Trophoblast cell (in vitro differentiated cells and primary cell): ENCODE data around the gene ATP6V1A.

ENCODE experiments used
- DNase-seq, 2 donors: peaks; one replicate each; pipeline ENCODE4 v3.0.0-alpha.2; 2016
- H2AFZ ChIP-seq: 2 replicates; pipeline ENCODE4 v1.6.1; 2013; ENCODE audit warnings: low read length, moderate library complexity, mild to moderate bottlenecking; ENCODE audit not compliant: insufficient read depth, poor library complexity
- H2AK5ac ChIP-seq: 2 replicates; pipeline ENCODE4 v1.6.1; 2013; ENCODE audit warnings: mild to moderate bottlenecking, low read length
- H2BK120ac ChIP-seq: 2 replicates; pipeline ENCODE4 v1.6.1; 2013; ENCODE audit warnings: low read length, mild to moderate bottlenecking, moderate library complexity; ENCODE audit not compliant: insufficient read depth, poor library complexity
- H2BK12ac ChIP-seq: 2 replicates; pipeline ENCODE4 v1.6.1; 2013; ENCODE audit warnings: mild to moderate bottlenecking, low read length, moderate library complexity
- H2BK5ac ChIP-seq: 2 replicates; pipeline ENCODE4 v1.6.1; 2013; ENCODE audit warnings: low read length, low read depth, moderate library complexity, mild to moderate bottlenecking; ENCODE audit not compliant: poor library complexity
- H3K14ac ChIP-seq: 2 replicates; pipeline ENCODE4 v1.6.1; 2013; ENCODE audit warnings: mild to moderate bottlenecking, low read length
- H3K18ac ChIP-seq: 2 replicates; pipeline ENCODE4 v1.6.1; 2013; ENCODE audit warnings: mild to moderate bottlenecking, low read length
- H3K23ac ChIP-seq: 2 replicates; pipeline ENCODE4 v1.6.1; 2013; ENCODE audit warnings: low read length
- H3K27ac ChIP-seq: 2 replicates; pipeline ENCODE4 v1.5.1; 2013; ENCODE audit warnings: low read depth, mild to moderate bottlenecking, inconsistent platforms, low read length, moderate library complexity
- H3K27me3 ChIP-seq: 2 replicates; pipeline ENCODE4 v1.6.1; 2013; ENCODE audit warnings: inconsistent platforms, mild to moderate bottlenecking, low read length, moderate library complexity; ENCODE audit not compliant: insufficient read depth
- H3K36me3 ChIP-seq, 2 experiments: 1 replicate in 1 of 2; 2 replicates in 1 of 2; pipeline ENCODE4 v1.6.1; 2013; ENCODE audit warnings: low read length in 2 of 2, mild to moderate bottlenecking in 2 of 2, moderate library complexity in 1 of 2; ENCODE audit not compliant: insufficient read depth in 2 of 2, control insufficient read depth in 1 of 2
- H3K4ac ChIP-seq: 2 replicates; pipeline ENCODE4 v1.6.1; 2013; ENCODE audit warnings: low read depth, mild to moderate bottlenecking, low read length, moderate library complexity
- H3K4me1 ChIP-seq, 2 experiments: 1 replicate in 1 of 2; 2 replicates in 1 of 2; pipeline ENCODE4 v1.6.1; 2013; ENCODE audit warnings: low read length in 2 of 2, mild to moderate bottlenecking in 2 of 2, moderate library complexity in 1 of 2; ENCODE audit not compliant: insufficient read depth in 2 of 2, control insufficient read depth in 1 of 2
- H3K4me2 ChIP-seq: 2 replicates; pipeline ENCODE4 v1.6.1; 2013; ENCODE audit warnings: inconsistent platforms, mild to moderate bottlenecking, low read length, moderate library complexity
- H3K4me3 ChIP-seq: 2 replicates; pipeline ENCODE4 v1.5.1; 2013; ENCODE audit warnings: mild to moderate bottlenecking, low read depth, low read length, inconsistent platforms
- H3K79me1 ChIP-seq: one replicate; pipeline ENCODE4 v1.6.1; 2013; ENCODE audit warnings: low read length
- H3K79me2 ChIP-seq: 2 replicates; pipeline ENCODE4 v1.6.1; 2013; ENCODE audit warnings: low read length, mild to moderate bottlenecking; ENCODE audit not compliant: control insufficient read depth, insufficient read depth, poor library complexity
- H3K9ac ChIP-seq: 2 replicates; pipeline ENCODE4 v1.6.1; 2013; ENCODE audit warnings: mild to moderate bottlenecking, low read length
- H3K9me3 ChIP-seq: 2 replicates; pipeline ENCODE4 v1.6.1; 2013; ENCODE audit warnings: low read depth, mild to moderate bottlenecking, control low read depth, inconsistent platforms, low read length; ENCODE audit not compliant: insufficient read depth
- H4K12ac ChIP-seq: 2 replicates; pipeline ENCODE4 v1.6.1; 2013; ENCODE audit warnings: low read depth, mild to moderate bottlenecking, low read length, moderate library complexity
- H4K8ac ChIP-seq: 2 replicates; pipeline ENCODE4 v1.6.1; 2013; ENCODE audit warnings: low read depth, mild to moderate bottlenecking, low read length, moderate library complexity
- H4K91ac ChIP-seq: one replicate; pipeline ENCODE4 v1.6.1; 2013; ENCODE audit warnings: low read depth, mild to moderate bottlenecking, low read length, moderate library complexity
- WGBS: extraction: QIAGEN DNeasy Blood & Tissue Kit; methylation state at CpG from one replicate; pipeline ENCODE4 v1.1.7; 2013; ENCODE audit warnings: missing lambda C conversion rate; ENCODE audit not compliant: insufficient read length, insufficient coverage; ENCODE audit errors: extremely low coverage; 5-methylcytosine and 5-hydroxymethylcytosine counted together

Gene ATP6V1A

GRCh38 chr3:113812854-113813253 is 66.0 kb downstream of the ATP6V1A start:
- no CpG with 5 or more reads among the region's 3 CpGs for WGBS

GRCh38 chr3:113819866-113820265 is 73.0 kb downstream of the ATP6V1A start:
- no peak overlapping the region for H4K91ac ChIP-seq
- H3K4me1 ChIP-seq: no peaks in the 10 kb centered on the region
- no peaks in the 10 kb centered on the region for H3K9me3 ChIP-seq
- H3K23ac ChIP-seq: no peak overlapping the region
- H3K36me3 ChIP-seq: no peaks in the 10 kb centered on the region
- no peak overlapping the region for H3K14ac ChIP-seq
- H3K4me2 ChIP-seq: no peak overlapping the region
- H3K79me1 ChIP-seq: no peaks in the 10 kb centered on the region
- H2BK12ac ChIP-seq: no peak overlapping the region
- no peaks in the 10 kb centered on the region for H3K79me2 ChIP-seq
- WGBS: no CpG with 5 or more reads among the region's 3 CpGs
- H2AK5ac ChIP-seq: no peak overlapping the region
- DNase-seq: no peak
- no peak overlapping the region for H3K4me3 ChIP-seq
- H2BK120ac ChIP-seq: no peak overlapping the region
- no peak overlapping the region for H2BK5ac ChIP-seq
- no peak overlapping the region for H3K18ac ChIP-seq
- no peak overlapping the region for H2AFZ ChIP-seq
- no peak overlapping the region for H4K12ac ChIP-seq
- H4K8ac ChIP-seq: no peak overlapping the region
- H3K9ac ChIP-seq: no peak overlapping the region
- H3K4ac ChIP-seq: no peak overlapping the region
- H3K27ac ChIP-seq: no peak overlapping the region
- H3K27me3 ChIP-seq: no peaks in the 10 kb centered on the region

More at GRCh38 chr3:113812854-113813253, 66.0 kb downstream of the ATP6V1A start:
- Histone ChIP-seq H3K4me3 (no peak overlapping the region), H2BK5ac (no peak overlapping the region), H4K91ac (no peak overlapping the region), H3K27me3 (no peaks in the 10 kb centered on the region), H3K9me3 (no peaks in the 10 kb centered on the region), H2BK12ac (no peak overlapping the region), H4K8ac (no peak overlapping the region), H3K4ac (no peak overlapping the region), H3K18ac (no peak overlapping the region), H3K36me3 (peaks cover 0 to under 1% of the 10 kb centered on the region in 2 experiments), H3K4me2 (no peak overlapping the region), H3K14ac (no peak overlapping the region), H3K4me1 (no peaks in the 10 kb centered on the region), H4K12ac (no peak overlapping the region), H2AK5ac (no peak overlapping the region), H3K79me2 (no peaks in the 10 kb centered on the region), H3K23ac (no peak overlapping the region), H3K79me1 (no peaks in the 10 kb centered on the region), H2BK120ac (no peak overlapping the region), H3K9ac (no peak overlapping the region), H3K27ac (no peak overlapping the region), H2AFZ (no peak overlapping the region)
- no peak for DNase-seq

- H3K4me3 ChIP-seq: no peak overlapping the region
- no peak overlapping the region for H3K23ac ChIP-seq
- no peak overlapping the region for H2BK5ac ChIP-seq
- H3K79me1 ChIP-seq: no peaks in the 10 kb centered on the region
- no peaks in the 10 kb centered on the region for H3K9me3 ChIP-seq
- H4K8ac ChIP-seq: no peak overlapping the region
- no peak overlapping the region for H2BK120ac ChIP-seq
- H3K4ac ChIP-seq: no peak overlapping the region
- DNase-seq: peak; percentile 44 to 79
- no peak overlapping the region for H3K14ac ChIP-seq
- no peak overlapping the region for H3K18ac ChIP-seq
- H3K36me3 ChIP-seq: no peaks in the 10 kb centered on the region
- no CpG with 5 or more reads among the region's 2 CpGs for WGBS
- no peak overlapping the region for H4K12ac ChIP-seq
- no peak overlapping the region for H3K9ac ChIP-seq
- no peak overlapping the region for H2BK12ac ChIP-seq
- H2AFZ ChIP-seq: no peak overlapping the region
- H3K27ac ChIP-seq: no peak overlapping the region
- H2AK5ac ChIP-seq: no peak overlapping the region
- H4K91ac ChIP-seq: no peak overlapping the region
- H3K4me2 ChIP-seq: no peak overlapping the region
- no peaks in the 10 kb centered on the region for H3K79me2 ChIP-seq
- H3K4me1 ChIP-seq: no peaks in the 10 kb centered on the region
- no peaks in the 10 kb centered on the region for H3K27me3 ChIP-seq
These were observed 78.3 kb downstream of the ATP6V1A start for GRCh38 chr3:113825090-113825489.

- DNase-seq: no peak
- Histone ChIP-seq H3K36me3 (no peaks in the 10 kb centered on the region), H3K27me3 (no peaks in the 10 kb centered on the region), H2BK12ac (no peak overlapping the region), H2BK120ac (no peak overlapping the region), H3K9ac (no peak overlapping the region), H3K4me2 (no peak overlapping the region), H3K14ac (no peak overlapping the region), H2AFZ (no peak overlapping the region), H2BK5ac (no peak overlapping the region), H3K4me1 (no peaks in the 10 kb centered on the region), H3K79me2 (no peaks in the 10 kb centered on the region), H3K23ac (no peak overlapping the region), H3K9me3 (no peaks in the 10 kb centered on the region), H4K8ac (no peak overlapping the region), H3K4ac (no peak overlapping the region), H4K91ac (no peak overlapping the region), H3K18ac (no peak overlapping the region), H3K4me3 (no peak overlapping the region), H4K12ac (no peak overlapping the region), H3K79me1 (no peaks in the 10 kb centered on the region), H2AK5ac (no peak overlapping the region), H3K27ac (no peak overlapping the region)
- WGBS: no CpG with 5 or more reads among the region's 1 CpG
These were observed 81.8 kb downstream of the ATP6V1A start for GRCh38 chr3:113828600-113828999.
